HCT116 (cell line): Measurements from ENCODE around the gene RPL37A. TPM values are rescaled to one million over a fixed set of nuclear protein-coding genes. Genes with fewer than 3 reads are reported as not detected.

Source experiments
- ATAC-seq: fragments of 200-7000 bp; cut with Tn5 transposase; 2 replicates; pipeline ENCODE4 v1.9.1; 2020; ENCODE audit warnings: mild to moderate bottlenecking, moderate library complexity
- BruUV-seq: library from RNA; stranded (reverse); fragments of 400-500 nt; replicated peaks from 2 replicates; lab custom pipeline; 2021; lab: Mats Ljungman, UMichigan
- CTCF ChIA-PET: fragments of 300-600 bp; sonication (Branson Sonifier 250); formaldehyde crosslinking; loops from one replicate; lab custom pipeline; 2021; ENCODE audit warnings: antibody characterized with exemption; lab: Charles Lee
- POLR2A ChIA-PET: fragments of 300-600, 350-600 bp; sonication (Branson Sonifier 250); formaldehyde crosslinking; loops from one replicate; lab custom pipeline; 2021; ENCODE audit warnings: antibody characterized with exemption; lab: Charles Lee
- RAD21 ChIA-PET, 2 experiments: fragments of 300-600 bp; sonication (Branson Sonifier 250); formaldehyde crosslinking; loops; one replicate each; lab custom pipeline; 2023; ENCODE audit warnings: low total read pairs in 2 of 2; ENCODE audit not compliant: uncharacterized antibody in 2 of 2, unreplicated experiment in 2 of 2, low non-redundant PET in 1 of 2; lab: Charles Lee
- DNase-seq: peaks from one replicate; pipeline ENCODE4 v3.0.0-alpha.2; 2010; ENCODE audit warnings: low read depth, low spot score
- H2AFZ ChIP-seq: fragments of 200-600 bp; shearing (Covaris generic), sonication (generic); 2 replicates; pipeline ENCODE4 v1.6.1; 2017; ENCODE audit warnings: low read depth, mixed run types, mixed read lengths, antibody characterized with exemption, low read length; ENCODE audit not compliant: poor library complexity, severe bottlenecking
- H3K27ac ChIP-seq: 2 replicates; pipeline ENCODE4 v1.5.1; 2012; ENCODE audit warnings: low read depth, low read length
- H3K27me3 ChIP-seq: fragments of 200-600 bp; sonication (generic); 2 replicates; pipeline ENCODE4 v1.6.1; 2016; ENCODE audit warnings: mixed run types, low read length, mixed read lengths; ENCODE audit not compliant: insufficient read depth
- H3K36me3 ChIP-seq, 2 experiments: fragments of 200-500 bp in 1 of 2; fragments of 200-600 bp in 1 of 2; sonication (Bioruptor generic) in 1 of 2; sonication (generic) in 1 of 2; 2 replicates each; pipeline versions ENCODE4 v1.5.1 to v1.6.1; 2014 to 2016; ENCODE audit warnings: low read length in 2 of 2, inconsistent platforms in 1 of 2, mixed read lengths in 1 of 2, mixed run types in 1 of 2; ENCODE audit not compliant: insufficient read depth in 2 of 2, control insufficient read depth in 1 of 2
- H3K4me1 ChIP-seq, 2 experiments: fragments of 200-600 bp in 1 of 2; sonication (generic) in 1 of 2; 2 replicates each; pipeline versions ENCODE4 v1.5.1 to v1.6.1; 2012 to 2017; ENCODE audit warnings: low read length in 2 of 2, inconsistent platforms in 1 of 2, mild to moderate bottlenecking in 1 of 2, mixed read lengths in 1 of 2, mixed run types in 1 of 2, moderate library complexity in 1 of 2; ENCODE audit not compliant: insufficient read depth in 2 of 2, control insufficient read depth in 1 of 2
- H3K4me2 ChIP-seq: fragments of 200-600 bp; sonication (generic); 2 replicates; pipeline ENCODE4 v1.6.1; 2017; ENCODE audit warnings: mixed run types, low read length, mixed read lengths
- H3K4me3 ChIP-seq, 2 experiments: fragments of 200-600 bp in 1 of 2; sonication (generic) in 1 of 2; replicated peaks in 1 of 2; 2 replicates each; pipeline ENCODE4 v1.5.1; 2011 to 2016; ENCODE audit warnings: low read length in 2 of 2, control low read depth in 1 of 2, low read depth in 1 of 2, mild to moderate bottlenecking in 1 of 2, mixed read lengths in 1 of 2, mixed run types in 1 of 2
- H3K79me2 ChIP-seq: fragments of 200-600 bp; sonication (generic); 2 replicates; pipeline ENCODE4 v1.6.1; 2017; ENCODE audit warnings: mild to moderate bottlenecking, mixed run types, low read length, moderate library complexity, mixed read lengths; ENCODE audit not compliant: insufficient read depth
- H3K9ac ChIP-seq: fragments of 200-600 bp; sonication (generic); 2 replicates; pipeline ENCODE4 v1.6.1; 2016; ENCODE audit warnings: low read length, mixed read lengths
- H3K9me2 ChIP-seq: fragments of 200-600 bp; sonication (generic), shearing (Covaris generic); 2 replicates; pipeline ENCODE4 v1.6.1; 2017; ENCODE audit warnings: mixed run types, mild to moderate bottlenecking, moderate library complexity; ENCODE audit not compliant: insufficient read depth
- H3K9me3 ChIP-seq, 2 experiments: fragments of 200-500 bp in 1 of 2; fragments of 200-600 bp in 1 of 2; sonication (Bioruptor generic) in 1 of 2; sonication (generic) in 1 of 2; 2 replicates each; pipeline ENCODE4 v1.6.1; 2014 to 2017; ENCODE audit warnings: low read length in 2 of 2, mixed read lengths in 2 of 2, inconsistent platforms in 1 of 2, low read depth in 1 of 2, mild to moderate bottlenecking in 1 of 2, mixed run types in 1 of 2, moderate library complexity in 1 of 2; ENCODE audit not compliant: control insufficient read depth in 1 of 2, insufficient read depth in 1 of 2
- H4K20me1 ChIP-seq: fragments of 200-600 bp; sonication (generic), shearing (Covaris generic); 2 replicates; pipeline ENCODE4 v1.6.1; 2017; ENCODE audit warnings: mixed run types, mild to moderate bottlenecking, moderate library complexity; ENCODE audit not compliant: insufficient read depth
- CBX3 ChIP-seq: IDR thresholded peaks from 2 replicates; pipeline ENCODE4 v1.6.1; 2012; ENCODE audit warnings: low read depth
- CTCF ChIP-seq, 3 experiments: fragments of 200-600 bp in 1 of 3; sonication (generic) in 1 of 3; IDR thresholded peaks in 2 of 3; conservative IDR thresholded peaks in 1 of 3; 2 replicates each; pipeline ENCODE4 v1.5.1; 2012 to 2017; ENCODE audit warnings: low read depth in 2 of 3, low read length in 2 of 3, antibody characterized with exemption in 1 of 3, borderline replicate concordance in 1 of 3, control low read depth in 1 of 3, mild to moderate bottlenecking in 1 of 3, mixed read lengths in 1 of 3, mixed run types in 1 of 3, moderate library complexity in 1 of 3; ENCODE audit not compliant: insufficient read depth in 1 of 3
- EGR1 ChIP-seq: IDR thresholded peaks from 2 replicates; pipeline ENCODE4 v1.6.1; 2012; ENCODE audit warnings: low read depth
- EZH2 ChIP-seq: fragments of 200-600 bp; sonication (generic); IDR thresholded peaks from 2 replicates; pipeline ENCODE4 v1.6.1; 2017; ENCODE audit warnings: antibody characterized with exemption, mixed run types
- EZH2phosphoT487 ChIP-seq: fragments of 200-600 bp; IDR thresholded peaks from 2 replicates; pipeline ENCODE4 v1.6.1; 2018; ENCODE audit warnings: antibody characterized with exemption, borderline replicate concordance
- FOSL1 ChIP-seq: IDR thresholded peaks from 2 replicates; pipeline ENCODE4 v1.6.1; 2012; ENCODE audit warnings: low read depth
- MAX ChIP-seq: IDR thresholded peaks from 2 replicates; pipeline ENCODE4 v1.6.1; 2012
- POLR2A ChIP-seq: IDR thresholded peaks from 2 replicates; pipeline ENCODE4 v1.7.0; 2011; ENCODE audit warnings: borderline replicate concordance; ENCODE audit not compliant: insufficient read depth, insufficient read length; ENCODE audit errors: extremely low read depth
- POLR2AphosphoS5 ChIP-seq: IDR thresholded peaks from 2 replicates; pipeline ENCODE4 v1.6.1; 2011; ENCODE audit warnings: mild to moderate bottlenecking, low read depth, low read length, moderate library complexity
- RAD21 ChIP-seq: IDR thresholded peaks from 2 replicates; pipeline ENCODE4 v1.6.1; 2012; ENCODE audit warnings: low read depth, mild to moderate bottlenecking
- SP1 ChIP-seq: IDR thresholded peaks from 2 replicates; pipeline ENCODE4 v1.6.1; 2012; ENCODE audit warnings: low read depth
- SRF ChIP-seq: IDR thresholded peaks from 2 replicates; pipeline ENCODE4 v1.6.1; 2012; ENCODE audit warnings: low read depth
- YY1 ChIP-seq: IDR thresholded peaks from 2 replicates; pipeline ENCODE4 v1.6.1; 2011; ENCODE audit warnings: low read length, low read depth, moderate library complexity, mild to moderate bottlenecking; ENCODE audit not compliant: insufficient replicate concordance; ENCODE audit errors: extremely low read depth
- ZBTB33 ChIP-seq: IDR thresholded peaks from 2 replicates; pipeline ENCODE4 v1.6.1; 2011; ENCODE audit warnings: mild to moderate bottlenecking, low read length, moderate library complexity; ENCODE audit not compliant: insufficient replicate concordance; ENCODE audit errors: extremely low read depth
- ZFX ChIP-seq: fragments of 450-650 bp; IDR thresholded peaks from 2 replicates; pipeline ENCODE4 v1.6.1; 2017
- intact Hi-C: fragments of 100-400 bp; cut with micrococcal nuclease; formaldehyde crosslinking; loops from 2 replicates; pipeline ENCODE4 v1.10.0; 2022
- total RNA-seq: library from RNA; stranded (reverse); gene quantifications from one replicate; pipeline ENCODE4 v1.2.1, GENCODE V29; 2021; ENCODE audit not compliant: unreplicated experiment

RPL37A gene
- total RNA-seq, 1 experiment from 2014 or later, result 3,018 TPM

GRCh38 chr2:216545359-216545758 lies 46.7 kb downstream of the RPL37A start:
- ChIA-PET CTCF (no interaction called here), POLR2A (no interaction called here), RAD21 (no interaction called here)
- ATAC-seq (no peak), DNase-seq (no peak)
- TF ChIP-seq ZFX, result no peak
- TF ChIP-seq CTCF (IDR thresholded peaks at IDR 0.05 in 2 of 3, conservative IDR thresholded peaks at IDR 0.05 in 1 of 3; ENCODE audit: borderline replicate concordance in 1 of 3, insufficient read depth in 1 of 3, low read depth in 2 of 3, low read length in 2 of 3), result no peak
- no peak for TF ChIP-seq ZBTB33
- no peak for TF ChIP-seq CBX3
- no peak for TF ChIP-seq SP1
- TF ChIP-seq MAX, result no peak
- TF ChIP-seq POLR2AphosphoS5, result no peak
- no peak for TF ChIP-seq RAD21
- TF ChIP-seq FOSL1, result no peak
- no peak for TF ChIP-seq SRF
- TF ChIP-seq POLR2A, result no peak
- TF ChIP-seq EZH2phosphoT487, result no peak
- no peak for TF ChIP-seq YY1
- no peak for TF ChIP-seq EGR1
- no peak for TF ChIP-seq EZH2
- Histone ChIP-seq H3K9me2 (no peaks in the 10 kb centered on the region), H4K20me1 (no peaks in the 10 kb centered on the region), H3K27me3 (no peaks in the 10 kb centered on the region), H3K4me1 (peaks cover 0 to 1% of the 10 kb centered on the region in 2 experiments; a peak in 1 of 4 replicates), H3K36me3 (no peaks in the 10 kb centered on the region), H3K79me2 (no peaks in the 10 kb centered on the region), H3K4me3 (no peak overlapping the region), H3K27ac (no peak overlapping the region), H3K9me3 (no peaks in the 10 kb centered on the region), H2AFZ (no peak overlapping the region), H3K9ac (no peak overlapping the region), H3K4me2 (no peak overlapping the region)
- intact Hi-C loops, result no loop called here
- no TSS peak for BruUV-seq
